HG02588 (cell line): Measurements from ENCODE around the gene ATG14.
"Not testable (repeated sequence)": the region's sequence is repeated elsewhere in the genome, so short reads cannot be mapped to it uniquely, and the experiment has no call there.

Experiments
- ATAC-seq: cut with Tn5 transposase; IDR thresholded peaks from one replicate; pipeline ENCODE4 v1.9.1; 2021; ENCODE audit warnings: mild to moderate bottlenecking, moderate library complexity; ENCODE audit not compliant: unreplicated experiment

Gene ATG14

DNA sequence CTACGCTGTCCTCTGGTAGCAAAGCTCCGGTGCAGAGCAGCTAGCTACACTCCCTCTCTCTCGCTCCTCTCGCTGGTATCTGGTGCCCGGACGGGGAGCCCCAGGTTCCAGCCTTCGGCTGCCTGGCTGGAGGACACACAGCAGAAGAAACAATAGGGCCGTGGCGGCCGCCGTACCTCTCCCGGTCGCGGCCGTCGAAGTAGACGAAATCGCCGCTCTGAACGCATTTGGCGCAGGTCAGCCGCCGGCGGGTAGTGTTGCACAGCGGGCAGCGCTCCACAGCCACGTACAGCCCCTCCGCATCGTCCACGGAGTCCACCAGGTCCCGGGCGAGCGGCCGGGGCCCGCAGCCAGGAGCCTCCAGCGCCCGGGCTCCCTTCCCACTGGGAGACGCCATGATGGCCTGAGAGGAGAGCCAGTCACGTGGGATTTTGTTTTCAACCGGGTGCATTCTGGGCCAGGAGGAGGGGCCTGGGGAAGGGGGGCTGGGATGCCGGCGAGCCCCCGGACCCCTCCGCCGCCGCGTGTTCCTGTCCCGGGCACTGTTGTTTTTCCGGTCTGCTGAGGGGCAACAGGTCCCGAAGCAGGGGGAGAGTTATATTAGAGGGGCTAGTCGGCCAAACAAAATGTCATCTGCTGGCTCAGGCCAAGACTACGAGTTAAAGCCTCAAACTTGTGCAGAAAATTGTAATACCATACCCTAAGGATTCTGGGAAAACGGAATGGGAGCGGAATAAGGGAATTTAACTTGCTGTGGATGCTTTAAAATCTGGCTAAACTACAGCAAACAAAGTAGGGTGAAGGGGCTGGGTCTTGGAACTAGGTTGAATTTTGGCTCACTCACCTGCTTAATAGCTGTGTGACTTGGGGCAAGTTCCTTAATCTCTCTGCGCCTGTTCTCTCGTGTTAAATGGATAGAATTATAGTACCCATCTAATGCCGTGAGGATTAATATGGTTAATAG lies at the start of gene ATG14:
ATG14 (minus strand) TSS at position 405 of the 964 bp plus-strand sequence; CDS start at position 397, 8 bp downstream.
- peak; percentile 98 for ATAC-seq

- ATAC-seq: peak; percentile 84
Measured at GRCh38 chr14:55458800-55459515, 47.3 kb upstream of the ATG14 start.

- ATAC-seq: no peak
Measured at GRCh38 chr14:55457496-55457895, 45.9 kb upstream of the ATG14 start.

DNA sequence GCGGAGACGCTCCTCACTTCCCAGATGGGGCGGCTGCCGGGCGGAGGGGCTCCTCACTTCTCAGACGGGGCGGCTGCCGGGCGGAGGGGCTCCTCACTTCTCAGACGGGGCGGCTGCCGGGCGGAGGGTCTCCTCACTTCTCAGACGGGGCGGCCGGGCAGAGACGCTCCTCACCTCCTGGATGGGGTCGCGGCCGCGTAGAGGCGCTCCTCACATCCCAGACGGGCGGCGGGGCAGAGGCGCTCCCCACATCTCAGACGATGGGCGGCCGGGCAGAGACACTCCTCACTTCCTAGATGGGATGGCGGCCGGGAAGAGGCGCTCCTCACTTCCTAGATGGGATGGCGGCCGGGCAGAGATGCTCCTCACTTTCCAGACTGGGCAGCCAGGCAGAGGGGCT lies 44.8 kb upstream of the ATG14 start:
- not testable (repeated sequence) for ATAC-seq

DNA sequence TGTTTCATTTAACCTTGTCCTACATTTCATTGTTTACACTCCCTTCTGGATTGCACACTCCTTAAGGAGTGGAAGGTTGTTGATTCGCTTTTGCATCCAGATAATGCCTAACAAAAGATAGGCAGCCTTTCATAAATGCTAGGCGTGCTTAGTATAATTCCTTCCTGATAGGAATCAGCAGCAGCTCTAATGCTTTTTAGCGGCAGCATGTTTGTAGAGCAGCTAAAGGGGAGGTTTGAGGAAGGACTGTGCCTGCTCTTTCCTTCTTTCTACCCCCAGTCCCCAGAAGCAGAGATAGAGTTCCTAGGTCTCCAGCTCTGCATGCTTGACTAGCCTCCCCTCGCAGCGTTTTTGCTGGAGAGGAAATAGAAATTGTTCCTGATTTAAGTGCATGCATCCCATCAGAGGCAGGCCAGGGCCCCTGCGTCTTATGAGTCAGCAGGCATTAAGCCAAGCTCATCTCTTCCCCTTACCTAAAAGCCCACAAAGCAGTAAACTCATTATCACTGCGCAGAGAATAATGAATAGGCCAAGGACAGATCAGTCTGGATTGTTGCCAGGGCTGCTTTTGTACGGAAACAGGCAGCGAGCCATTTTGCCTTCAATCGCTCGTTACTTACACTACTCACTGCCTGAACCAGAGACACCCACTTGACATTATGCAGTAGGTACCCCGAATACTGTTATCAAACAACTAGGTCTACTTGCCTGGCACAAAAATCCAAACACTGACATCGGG lies 42.8 kb upstream of the ATG14 start:
- ATAC-seq: no peak

GRCh38 chr14:55451950-55452349 lies 40.3 kb upstream of the ATG14 start:
- no peak for ATAC-seq

GRCh38 chr14:55451398-55451797 lies 39.8 kb upstream of the ATG14 start:
- no peak for ATAC-seq

GRCh38 chr14:55450987-55451386 lies 39.4 kb upstream of the ATG14 start:
- ATAC-seq: no peak

DNA sequence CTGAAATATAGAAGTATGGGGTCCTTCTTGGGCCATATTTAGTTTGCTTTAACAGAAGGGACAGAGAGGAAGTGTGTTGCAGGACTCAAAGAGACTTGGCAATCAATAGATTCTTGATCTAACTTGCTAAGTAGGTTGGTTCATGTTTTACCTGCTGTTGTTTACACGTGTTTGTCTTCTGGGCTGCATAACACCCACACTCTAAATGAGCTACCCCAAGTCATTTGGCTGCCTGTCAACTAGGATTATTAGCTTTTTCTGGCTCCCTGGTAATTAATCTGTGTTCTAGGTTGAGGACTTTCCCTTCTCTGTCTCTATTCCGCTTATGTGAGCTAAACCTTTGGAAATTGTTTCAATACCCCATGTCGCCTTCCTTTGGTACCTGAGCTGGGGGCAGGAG lies 38.9 kb upstream of the ATG14 start:
- no peak for ATAC-seq

DNA sequence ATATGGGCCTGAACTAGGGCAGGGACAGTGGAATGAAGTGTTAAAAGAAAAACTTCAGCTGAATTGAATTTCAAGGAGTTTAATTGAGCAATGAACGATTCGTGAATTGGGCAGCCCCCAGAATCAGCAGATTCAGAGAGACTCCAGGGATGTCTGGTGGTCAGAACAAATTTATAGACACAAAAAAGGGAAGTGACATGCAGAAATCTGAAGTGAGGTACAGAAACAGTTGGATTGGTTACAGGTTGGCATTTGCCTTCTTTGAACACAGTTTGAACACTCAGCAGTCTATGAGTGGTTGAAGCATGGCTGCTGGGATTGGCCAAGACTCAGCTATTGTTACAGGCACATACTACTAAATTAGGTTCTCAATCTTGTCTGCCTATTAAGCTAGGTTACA lies 38.5 kb upstream of the ATG14 start:
- no peak for ATAC-seq

GRCh38 chr14:55449116-55449515 lies 37.5 kb upstream of the ATG14 start:
- no peak for ATAC-seq

- no peak for ATAC-seq
Measured at GRCh38 chr14:55448141-55448614, 36.5 kb upstream of the ATG14 start.

- ATAC-seq: no peak
Measured at GRCh38 chr14:55446833-55447232, 35.2 kb upstream of the ATG14 start.

DNA sequence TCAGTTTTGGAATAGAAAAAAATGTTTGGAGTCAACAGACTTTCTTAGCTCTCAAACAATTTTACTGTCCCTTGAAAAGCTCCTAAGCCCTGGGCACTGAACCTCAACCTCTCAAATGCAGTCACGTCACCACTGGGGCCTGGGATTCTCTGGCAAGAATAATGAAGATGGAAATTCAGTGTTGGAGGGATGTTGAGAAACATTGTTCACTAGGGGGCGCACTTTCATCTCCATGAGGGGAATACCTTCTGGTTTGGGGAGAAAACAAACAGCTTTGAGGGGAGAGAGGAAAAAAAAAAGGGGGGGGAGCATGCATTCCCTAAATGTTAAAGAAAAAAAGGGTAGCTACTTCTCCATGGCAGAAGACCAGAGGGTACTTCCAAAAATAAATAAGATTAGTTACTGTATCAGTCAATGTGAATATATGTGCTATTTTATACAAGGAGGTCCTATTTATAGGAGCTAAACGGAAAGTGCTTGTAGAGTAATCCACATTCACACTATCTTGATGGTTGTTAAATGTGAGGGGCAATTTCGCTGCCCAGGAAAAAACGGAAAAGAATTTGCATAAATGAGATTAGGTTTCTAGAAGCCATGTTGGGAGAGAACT lies 34.6 kb upstream of the ATG14 start:
- ATAC-seq: no peak

DNA sequence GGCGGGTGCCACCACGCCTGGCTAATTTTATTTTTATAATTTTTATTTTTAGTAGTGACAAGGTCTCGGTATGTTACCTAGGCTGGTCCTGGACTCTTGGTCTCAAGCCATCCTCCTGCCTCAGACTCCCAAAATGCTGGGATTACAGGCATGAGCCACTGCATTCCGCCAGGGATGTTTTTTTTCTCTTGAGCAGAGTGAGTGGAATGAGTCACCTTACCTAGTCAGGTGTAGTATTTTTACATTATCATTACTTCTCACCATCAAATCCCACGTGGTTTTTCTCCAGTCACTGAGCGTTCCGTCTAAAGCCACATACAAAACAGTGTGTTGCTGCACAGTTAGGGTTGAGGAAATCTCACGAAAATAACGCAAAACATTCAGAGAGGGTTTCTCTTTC lies 29.7 kb upstream of the ATG14 start:
- no peak for ATAC-seq

GRCh38 chr14:55440385-55440784 lies 28.8 kb upstream of the ATG14 start, which contains the start of gene TBPL2:
TBPL2 (minus strand) TSS chr14:55440616; CDS start chr14:55440449, 167 bp downstream.
- no peak for ATAC-seq

DNA sequence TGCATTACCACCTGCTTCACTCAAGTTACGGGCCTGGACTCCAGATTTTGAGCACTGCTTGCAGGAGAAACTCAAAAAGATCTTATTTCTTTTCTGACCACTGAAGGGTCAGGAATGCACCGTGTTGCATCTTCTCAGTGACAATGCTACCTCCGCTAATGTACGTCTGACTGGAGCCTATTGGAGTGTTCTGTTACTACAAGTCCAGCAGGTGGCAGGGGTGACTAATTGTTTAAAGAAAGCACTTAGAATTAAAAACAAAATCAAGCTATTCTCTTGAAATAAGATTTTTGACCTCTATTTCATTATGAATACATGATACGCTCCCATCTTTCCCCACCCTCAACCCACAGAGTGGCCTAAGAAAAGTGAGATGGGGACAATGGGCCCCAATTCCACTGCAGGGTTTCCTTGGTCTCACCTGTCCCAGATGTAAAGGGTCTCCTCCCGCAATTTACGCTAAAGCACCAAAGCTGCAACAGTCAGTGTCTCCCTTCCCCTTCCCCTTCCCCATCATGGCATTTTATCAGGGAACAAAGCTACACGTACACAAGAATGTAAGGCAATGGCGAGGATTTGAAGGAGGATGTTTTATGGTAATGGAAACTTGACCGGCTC lies 26.5 kb upstream of the ATG14 start:
- ATAC-seq: no peak

GRCh38 chr14:55436931-55437330 lies 25.3 kb upstream of the ATG14 start:
- ATAC-seq: no peak

DNA sequence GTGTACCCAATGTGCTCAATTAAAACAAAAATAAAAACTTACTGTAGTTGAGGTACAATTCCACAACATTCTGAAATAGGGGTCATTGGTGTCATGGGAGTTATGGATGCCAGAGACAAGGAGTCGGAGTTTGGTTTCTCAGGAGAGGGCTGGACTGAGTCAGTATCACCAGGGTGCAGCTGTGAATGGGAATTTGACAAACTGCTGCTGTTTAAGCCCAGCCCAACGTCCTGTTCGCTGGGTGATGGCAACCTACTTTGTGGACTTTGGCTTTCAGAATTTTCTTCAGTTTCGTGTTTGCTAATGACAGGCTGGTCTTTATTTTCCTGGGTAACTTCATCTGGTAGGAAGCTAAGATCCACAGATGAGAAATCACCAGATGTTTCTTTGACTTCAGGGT lies 24.9 kb upstream of the ATG14 start:
- ATAC-seq: no peak

DNA sequence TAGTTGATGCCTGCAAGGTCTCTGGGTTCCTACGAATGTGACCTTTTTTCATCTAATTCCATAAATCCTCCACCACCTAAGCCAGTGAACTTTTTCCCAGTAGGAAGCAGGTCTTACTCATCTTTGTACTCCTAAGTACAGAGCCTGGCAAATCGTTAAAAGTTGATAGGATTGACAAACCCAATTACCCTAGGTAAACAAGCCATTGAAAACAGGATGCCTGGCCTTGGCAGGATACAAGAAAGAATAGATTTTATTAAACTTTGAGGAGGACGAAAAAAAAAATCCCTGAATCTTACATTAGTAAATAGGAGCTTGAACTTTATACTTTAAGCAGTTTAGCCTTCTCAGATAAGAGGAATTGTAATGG lies 23.2 kb upstream of the ATG14 start:
- no peak for ATAC-seq
